COLO668 (cell line): ENCODE data around the gene GNPTAB.
A peak's percentile ranks its signal among the peaks of the same experiment; 100 is the strongest.

Experiments
- DNase-seq: peaks from one replicate; lab custom pipeline; 2025; ENCODE audit not compliant: unreplicated experiment; lab: John Stamatoyannopoulos, UW

Gene GNPTAB

DNA sequence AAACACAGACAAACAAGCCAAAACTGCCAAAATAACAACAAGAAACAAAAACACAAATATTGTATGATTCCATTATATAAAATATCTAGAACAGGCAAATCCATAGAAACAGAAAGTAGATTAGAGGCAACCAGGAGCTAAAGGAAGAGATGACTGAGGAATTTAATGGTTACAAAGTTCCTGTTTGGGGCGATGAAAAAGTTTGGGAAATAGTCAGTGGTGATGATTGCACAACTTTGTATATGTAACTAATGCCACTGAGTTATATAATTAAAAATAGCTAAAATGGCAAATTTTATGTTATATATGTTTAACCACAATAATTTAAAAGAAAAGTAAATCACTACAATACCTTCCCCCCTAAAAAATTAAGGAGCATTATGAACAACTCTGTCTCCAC lies 24.5 kb downstream of the GNPTAB start:
- no peak for DNase-seq

DNA sequence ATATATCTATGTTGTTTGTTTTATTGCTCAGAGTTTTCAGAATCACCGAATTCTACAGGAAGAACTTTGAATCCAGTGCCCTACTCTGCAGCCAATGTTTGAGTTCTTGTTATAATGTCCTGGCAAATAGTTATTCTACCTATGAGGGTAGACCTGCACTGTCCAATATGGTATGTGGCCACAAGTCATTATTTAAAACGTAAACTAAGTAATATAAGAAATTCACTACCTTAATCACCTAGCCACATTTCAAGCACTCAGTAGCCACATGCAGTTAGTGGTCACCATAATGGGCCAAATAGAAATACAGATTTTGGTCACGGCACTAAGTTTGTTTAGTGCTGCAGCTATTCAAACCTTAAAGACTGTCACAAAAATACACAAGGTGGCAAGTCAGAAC lies 26.4 kb downstream of the GNPTAB start:
- DNase-seq: no peak

DNA sequence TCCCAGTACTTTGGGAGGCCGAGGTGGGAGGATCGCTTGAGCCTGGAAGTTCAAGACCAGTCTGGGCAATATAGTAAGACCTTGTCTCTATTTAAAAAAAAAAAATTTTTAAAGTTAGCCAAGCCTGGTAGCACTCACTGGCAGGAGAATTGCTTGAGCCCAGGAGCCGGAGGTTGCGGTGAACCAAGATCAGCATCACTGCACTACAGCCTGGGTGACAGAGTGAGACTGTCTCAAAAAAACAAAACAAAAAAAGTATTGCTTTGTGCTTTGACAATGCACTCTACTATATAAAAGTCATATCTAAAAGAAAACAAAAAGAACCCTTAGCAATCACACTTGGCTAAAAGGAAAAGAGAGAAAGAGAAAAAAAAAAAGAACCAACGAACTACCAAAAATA lies 26.8 kb downstream of the GNPTAB start:
- DNase-seq: no peak

DNA sequence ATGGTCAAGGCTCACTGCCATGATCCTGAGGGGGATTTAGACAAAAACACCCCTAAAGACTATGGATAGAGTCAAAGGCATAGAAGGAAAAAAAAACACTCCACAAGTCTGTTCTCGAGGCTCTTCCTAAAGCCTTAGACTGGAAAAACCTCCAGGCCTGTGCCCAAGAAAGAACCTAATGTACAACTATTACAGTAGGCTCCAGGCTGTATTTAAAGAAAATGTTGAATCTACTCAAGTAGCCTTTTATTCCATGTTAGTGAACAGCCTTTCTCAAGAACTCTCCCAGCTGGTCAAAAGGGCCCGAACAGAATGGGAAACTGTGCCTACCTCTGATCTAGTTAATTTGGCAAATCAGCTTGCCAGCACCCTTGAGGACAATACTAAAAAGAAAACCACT lies 28.3 kb downstream of the GNPTAB start:
- no peak for DNase-seq

DNA sequence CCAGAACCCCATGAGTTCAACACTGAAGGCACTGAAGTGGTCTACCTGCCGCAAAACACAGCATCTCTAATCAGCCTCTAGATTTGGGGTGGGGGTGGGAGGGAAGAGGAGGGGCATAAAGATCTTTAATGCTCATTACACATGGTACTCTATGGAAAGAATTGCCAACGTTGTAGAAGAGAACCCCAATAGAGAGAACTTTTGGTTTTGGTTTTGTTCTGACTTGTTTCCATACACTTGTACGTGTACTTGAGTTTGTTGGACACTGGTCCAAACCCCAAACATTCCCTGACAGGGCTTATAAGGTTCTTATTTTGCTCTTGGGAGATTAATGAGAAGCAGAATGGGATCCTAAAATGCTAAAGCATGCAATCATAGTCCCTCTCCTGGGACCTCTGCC lies 31.0 kb downstream of the GNPTAB start:
- DNase-seq: no peak

DNA sequence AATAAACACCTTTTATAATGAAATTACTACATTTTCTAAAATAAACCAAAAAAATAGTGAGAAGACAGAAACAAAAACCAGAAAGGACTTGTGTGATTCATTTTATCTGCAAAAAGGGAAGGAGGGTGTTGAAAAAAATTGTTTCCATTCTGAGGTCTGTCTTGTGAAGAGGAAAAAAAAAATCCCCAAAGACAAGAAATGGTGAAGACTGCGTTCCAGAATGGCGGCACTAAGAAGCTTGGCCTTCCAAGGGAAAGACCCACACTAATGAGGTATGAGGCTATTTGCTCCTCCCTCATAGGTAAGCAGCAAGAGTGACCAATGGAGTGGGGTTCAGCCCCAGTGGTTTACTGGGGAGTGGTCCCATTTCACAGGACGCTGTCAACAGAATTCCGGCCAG lies 35.0 kb downstream of the GNPTAB start:
- no peak for DNase-seq

DNA sequence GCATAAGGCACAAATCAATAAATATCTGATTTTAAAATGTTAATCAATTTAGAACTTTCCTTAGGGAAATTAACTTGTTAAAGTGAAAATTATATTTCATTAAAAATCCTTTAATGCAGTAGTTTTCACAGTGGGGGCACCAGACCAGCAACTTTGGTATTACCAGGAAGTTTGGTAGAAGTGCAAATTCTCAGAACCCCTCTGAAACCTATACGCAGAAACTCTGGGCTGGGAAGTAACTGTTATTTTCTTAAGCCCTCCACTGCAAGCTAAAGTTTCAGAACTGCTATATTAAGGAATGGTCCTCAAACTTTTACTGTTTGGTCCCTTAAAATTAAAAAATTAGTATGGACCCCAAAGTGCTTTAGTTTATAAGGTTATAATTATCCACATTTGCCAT lies 35.7 kb downstream of the GNPTAB start:
- DNase-seq: no peak

DNA sequence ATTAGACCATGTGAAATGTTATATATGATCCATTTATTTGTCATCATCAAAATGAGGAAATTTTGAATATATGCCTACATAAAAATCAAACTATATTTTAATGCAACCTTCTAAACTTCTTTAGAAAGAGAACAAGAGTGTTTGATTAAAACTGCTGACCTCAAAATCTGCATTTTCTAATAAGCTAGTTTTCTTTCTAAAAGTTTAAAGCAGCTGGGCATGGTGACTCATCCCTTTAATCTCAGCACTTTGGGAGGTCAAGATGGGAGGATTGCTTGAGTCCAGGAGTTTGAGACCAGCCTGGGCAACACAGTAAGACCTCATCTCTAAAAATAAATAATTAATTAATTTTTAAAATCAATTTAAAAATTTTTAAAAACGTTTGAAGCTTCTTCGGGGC lies 36.2 kb downstream of the GNPTAB start:
- no peak for DNase-seq

DNA sequence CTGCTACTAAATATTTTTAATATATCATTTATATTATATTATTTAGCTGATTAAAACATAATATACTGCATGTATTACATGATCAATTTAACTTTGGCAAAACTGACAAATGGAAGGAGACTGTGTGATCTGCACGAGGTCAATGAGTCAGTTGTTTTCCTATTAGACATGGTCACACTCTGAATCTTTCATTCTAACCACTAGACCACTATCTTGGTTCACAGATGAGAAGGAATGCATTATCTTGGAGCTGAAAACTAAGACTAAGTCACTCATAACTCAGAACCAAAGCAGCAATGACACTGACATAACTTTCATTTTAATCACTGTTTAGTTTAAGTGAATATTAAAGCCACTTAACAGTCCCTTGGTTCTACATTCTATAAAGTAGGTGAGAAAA lies 37.4 kb downstream of the GNPTAB start:
- no peak for DNase-seq

DNA sequence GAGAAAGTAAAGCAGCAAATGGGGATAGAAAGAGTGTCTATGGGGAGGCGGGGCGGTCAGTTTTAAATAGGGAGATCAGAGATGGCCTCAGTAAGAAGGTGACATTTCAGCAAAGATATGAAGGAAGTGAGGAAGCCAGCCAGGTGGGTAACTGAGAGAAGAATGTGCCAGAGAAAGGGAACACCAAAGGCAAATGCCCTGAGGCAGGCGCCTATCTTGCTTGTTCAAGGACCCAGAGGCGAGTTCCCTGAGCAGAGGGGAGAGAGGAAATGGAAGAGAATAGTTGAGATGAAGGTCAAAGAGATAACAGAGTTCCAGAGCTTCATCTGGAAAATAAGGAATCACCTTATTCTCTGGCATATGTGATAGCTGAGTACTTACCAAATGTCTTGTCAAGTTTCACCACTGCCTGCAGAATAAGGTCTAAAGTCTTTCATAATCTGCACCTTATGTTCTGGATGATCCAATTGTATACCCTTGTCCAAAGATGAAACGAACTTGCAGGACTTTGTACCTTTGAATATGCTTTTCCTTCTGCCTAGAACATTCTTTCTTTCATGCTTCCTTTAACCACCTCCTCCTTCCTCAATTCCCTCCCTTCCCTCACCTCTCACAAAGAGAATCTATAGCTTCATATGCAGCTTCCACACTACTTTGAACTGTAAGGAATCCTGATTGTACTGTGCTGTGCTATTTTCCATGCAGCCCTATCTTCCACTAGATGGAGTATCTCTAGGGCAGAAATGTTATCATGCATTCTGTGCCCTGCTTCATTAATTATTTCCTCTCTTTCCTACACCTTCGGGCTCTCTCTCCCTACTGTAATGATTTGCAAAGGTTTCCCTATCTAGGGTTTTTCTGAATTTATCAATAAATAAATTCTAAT lies 38.5 kb downstream of the GNPTAB start:
- DNase-seq: no peak

DNA sequence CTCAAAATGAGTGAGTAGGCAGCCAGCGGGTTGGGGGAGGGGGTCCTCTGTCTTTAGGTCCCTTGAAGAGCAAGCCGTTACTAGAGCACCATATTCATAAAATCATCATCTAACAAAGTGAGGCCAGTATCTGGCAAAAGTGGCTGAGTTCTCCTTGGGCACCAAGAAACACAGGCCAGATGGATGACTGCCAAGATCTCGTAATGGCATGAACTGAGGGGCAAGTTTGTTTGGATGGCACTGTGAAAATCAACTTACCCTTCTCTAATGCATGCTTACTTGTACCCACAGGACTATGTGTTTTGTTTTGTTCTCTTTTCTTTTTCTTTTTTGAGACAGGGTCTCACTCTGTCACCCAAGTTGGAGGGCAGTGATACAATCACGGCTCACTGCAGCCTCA lies 41.6 kb downstream of the GNPTAB start:
- DNase-seq: no peak

DNA sequence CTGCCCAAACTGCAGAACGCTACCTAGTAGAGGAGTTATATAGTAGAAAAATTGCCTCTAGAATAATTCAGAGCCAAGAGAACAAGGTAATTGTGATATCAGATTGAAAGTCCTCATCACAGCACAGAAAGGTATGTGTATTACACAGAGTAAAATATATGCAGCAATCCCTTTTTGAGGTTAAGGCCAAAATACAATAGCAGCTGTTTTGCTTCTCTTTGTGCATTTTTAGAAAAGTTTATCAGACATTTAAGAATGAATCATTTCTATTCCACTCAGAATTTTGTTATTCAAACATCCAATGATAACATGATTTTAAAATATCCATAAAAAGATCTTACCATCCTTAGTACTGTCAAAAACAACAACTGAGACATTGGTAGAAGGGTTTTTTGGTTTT lies 45.1 kb downstream of the GNPTAB start:
- no peak for DNase-seq

DNA sequence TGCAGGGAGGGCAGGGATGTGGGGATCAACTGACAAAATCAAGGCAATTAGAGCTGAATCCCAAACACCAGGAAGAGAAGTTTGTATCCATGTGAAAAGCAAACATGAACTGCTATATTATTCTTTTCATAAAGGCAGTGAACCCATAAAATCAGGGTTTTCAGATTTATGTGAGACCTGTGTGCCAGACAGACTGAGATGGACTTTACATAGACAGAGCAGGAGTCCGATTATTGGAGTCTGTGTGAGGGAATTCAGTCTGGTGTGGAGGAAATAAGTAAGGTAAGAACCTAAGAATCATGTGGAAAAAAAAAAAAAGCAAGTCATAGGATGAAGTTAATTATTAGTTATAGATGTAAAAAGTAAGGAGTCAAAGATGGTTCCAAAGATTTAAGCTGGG lies 46.4 kb downstream of the GNPTAB start:
- DNase-seq: no peak

DNA sequence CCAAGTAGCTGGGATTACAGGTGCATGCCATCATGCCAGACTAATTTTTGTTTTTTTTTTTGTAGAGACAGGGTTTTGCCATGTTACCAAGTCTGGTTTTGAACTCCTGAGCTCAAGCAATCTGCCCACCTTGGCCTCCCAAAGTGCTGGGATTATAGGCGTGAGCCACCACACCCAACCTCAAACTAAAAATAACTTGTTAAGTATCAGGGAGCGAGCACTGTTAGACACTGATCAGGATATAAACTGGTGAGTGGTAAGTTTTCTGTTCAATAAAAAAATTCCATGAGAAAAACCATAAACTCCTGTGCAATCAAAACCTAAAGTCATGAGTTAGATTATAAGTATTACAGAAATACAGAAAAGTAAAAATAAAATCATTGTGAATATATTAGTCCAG lies 46.9 kb downstream of the GNPTAB start:
- no peak for DNase-seq

DNA sequence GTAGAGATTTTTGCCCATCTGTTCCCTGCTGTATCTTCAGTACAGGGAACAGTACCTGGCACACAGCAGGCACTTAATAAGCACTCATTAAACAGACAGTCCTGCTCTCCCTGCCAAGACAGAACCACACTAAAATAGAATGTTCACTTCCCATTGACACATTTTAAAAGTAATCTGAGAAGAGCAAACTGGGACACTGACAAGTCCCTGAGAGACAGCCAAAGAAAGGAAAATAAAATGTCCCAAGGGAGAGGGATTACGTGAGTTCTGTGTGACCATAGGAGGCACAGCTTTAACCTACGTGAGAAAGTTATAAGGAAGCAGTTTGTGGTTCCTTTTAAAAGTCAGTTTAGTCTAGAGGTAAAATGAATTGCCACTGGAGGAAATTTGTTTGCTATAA lies 47.6 kb downstream of the GNPTAB start:
- DNase-seq: no peak

DNA sequence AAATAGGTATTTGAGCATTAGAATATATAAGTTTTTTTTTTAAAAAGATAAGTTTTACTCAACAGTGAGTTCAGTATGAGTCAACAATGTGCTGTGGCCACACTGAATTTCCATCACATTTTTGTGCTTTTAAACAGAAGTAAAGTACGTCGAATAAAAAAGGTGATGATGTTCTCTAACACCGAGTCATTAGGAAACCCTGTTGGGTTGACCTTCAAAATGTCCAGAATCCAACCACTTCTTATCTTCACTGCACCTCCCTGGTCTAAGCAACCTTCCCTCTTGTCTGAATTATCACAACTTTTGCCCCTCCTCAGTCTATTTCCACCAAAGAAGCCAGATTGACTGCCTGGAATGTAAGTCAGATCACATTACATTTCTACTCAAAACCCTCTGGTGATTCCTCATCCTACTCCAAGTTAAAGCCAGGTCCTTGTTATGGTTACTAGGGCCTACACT lies 48.5 kb downstream of the GNPTAB start:
- no peak for DNase-seq

DNA sequence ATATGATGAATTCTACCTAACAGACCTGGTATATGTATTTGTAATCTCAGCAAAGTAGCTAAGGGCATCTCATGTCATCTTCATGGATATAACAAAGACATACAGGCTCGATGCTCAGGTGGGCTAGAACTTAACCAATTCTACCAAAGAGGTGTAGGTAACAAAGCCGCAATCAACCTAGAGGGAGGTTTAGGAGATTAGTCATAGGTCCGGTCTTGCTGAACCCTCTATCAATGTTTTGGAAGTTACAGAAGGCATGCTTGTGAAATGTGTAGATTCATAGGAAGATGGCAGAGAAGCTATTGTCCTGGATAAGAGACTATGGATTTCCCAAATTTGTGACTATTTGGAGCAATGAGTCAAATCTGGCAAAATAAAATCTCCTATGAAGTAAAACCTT lies 48.9 kb downstream of the GNPTAB start:
- no peak for DNase-seq

DNA sequence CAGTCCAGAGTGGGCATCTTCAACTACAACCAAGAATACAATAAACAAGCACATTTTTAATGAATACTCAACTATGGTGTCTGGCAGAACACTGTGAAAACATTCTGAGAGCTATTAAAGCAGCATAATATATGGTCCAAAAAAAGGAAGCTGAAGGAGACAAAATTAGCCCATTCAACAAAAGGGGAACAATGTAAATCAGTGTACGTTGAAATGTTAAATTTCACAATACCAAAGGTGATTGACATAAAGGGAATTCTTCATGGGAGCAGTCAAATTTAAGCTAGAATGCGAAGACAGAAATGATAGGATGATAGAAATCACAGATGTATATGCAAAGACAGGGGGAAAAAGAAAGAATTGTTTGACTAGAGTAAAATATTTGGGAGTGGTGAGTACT lies 50.2 kb downstream of the GNPTAB start:
- DNase-seq: no peak

DNA sequence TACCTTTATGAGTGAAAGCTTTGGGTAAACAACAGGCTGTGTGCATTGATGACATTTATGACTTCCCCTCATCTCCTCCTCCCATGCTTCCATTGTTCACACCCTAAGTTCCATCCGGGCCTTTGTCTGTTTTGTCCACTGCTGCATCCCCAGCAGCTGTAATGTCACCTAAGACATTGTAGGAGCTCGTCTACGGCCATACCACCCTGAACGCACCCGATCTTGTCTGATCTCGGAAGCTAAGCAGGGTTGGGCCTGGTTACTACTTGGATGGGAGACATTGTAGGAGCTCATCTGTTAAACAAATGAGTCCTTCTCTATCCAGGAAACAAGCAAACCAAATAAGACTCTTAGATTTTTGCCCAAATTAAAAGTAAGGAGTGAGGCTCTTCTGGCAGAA lies 51.1 kb downstream of the GNPTAB start:
- DNase-seq: peak; percentile 26

DNA sequence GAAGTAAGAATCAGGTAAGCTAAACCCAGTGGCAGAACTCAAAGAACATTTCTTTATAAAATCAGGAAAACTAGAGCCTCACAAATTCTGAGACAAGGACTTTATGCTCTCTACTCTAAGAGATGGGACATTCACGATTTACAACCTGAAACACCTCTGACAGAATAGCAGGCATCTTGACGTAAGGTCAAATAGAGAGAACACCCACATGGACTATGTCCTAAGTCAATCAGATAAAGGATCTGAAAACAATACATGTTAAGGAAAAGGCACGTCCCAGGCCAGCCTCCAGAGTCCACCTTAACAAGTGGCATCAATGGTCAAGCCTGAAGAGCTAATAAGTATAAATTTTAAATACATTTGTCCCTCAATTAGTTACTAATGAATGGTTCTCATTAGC lies 51.6 kb downstream of the GNPTAB start:
- no peak for DNase-seq

DNA sequence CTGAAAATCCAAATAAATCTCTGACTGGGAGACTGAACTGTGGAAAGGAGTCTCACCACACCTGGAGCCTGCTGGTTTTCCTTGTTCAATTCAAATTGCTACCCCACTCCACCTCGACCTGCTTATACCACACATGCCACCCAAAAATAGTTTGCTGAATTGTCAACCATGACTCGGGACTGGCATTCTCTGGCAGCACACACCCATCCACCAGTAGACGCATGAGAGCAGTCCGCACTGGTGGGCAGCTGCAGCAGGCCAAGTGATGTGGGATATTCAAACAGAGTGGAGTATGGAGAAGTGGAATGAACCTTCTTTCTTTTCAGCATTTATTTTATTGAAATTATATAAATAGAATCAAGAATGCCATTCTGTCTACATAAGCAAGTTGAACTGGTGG lies 52.8 kb downstream of the GNPTAB start:
- DNase-seq: no peak

DNA sequence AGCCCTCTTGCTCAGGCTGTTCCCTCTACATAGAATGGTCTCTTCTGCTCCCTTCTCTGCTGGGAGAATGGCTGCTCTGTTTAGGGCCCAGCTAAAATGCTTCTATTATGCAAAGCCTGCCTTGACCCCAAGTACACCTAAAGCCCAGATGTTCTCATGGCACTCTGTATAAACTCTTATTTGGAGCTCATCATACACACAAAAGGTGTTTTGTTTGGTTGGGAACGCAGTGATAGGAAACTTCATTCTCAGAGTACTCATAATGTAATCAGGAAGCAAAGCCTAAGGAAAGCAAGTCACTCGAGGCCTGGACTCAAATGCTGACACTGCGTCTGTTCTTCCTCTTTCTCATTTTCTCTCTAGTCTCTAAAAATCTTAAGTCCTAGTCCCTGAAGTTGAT lies 53.3 kb downstream of the GNPTAB start:
- DNase-seq: no peak

DNA sequence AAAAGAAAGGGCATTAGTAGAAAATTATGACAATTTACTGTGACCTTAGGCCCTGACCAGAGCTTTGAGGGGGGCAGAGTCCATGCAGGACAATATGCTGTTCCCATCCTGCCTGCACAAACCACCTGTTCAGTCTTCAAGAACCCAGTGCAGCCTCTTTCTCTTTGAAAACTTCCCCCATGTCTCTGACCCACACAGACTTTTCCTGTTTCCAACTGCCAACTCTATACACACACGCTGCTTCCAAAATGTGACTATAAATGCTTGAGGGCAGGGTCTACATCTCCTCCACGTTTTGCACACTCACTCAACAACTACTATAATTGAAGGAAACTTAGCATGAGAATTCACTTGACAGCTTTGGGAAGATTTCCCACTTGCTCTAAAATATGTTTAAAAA lies 54.9 kb downstream of the GNPTAB start:
- DNase-seq: no peak
